IMR-90 (cell line): ENCODE results near the gene NR5A1. TPM values are rescaled to one million over a fixed set of nuclear protein-coding genes. Genes with fewer than 3 reads are reported as not detected.

Source experiments
- ATAC-seq: fragments of 200-7000 bp; cut with Tn5 transposase; 2 replicates; pipeline ENCODE4 v1.9.1; 2020; ENCODE audit warnings: low read depth, mild to moderate bottlenecking, moderate library complexity
- BruUV-seq: library from RNA; stranded (reverse); fragments of 400-500 nt; replicated peaks from 2 replicates; lab custom pipeline; 2021; lab: Mats Ljungman, UMichigan
- CTCF ChIA-PET: fragments of 300-600 bp; formaldehyde crosslinking; extraction: SDS; loops from one replicate; lab custom pipeline; 2021; ENCODE audit warnings: antibody characterized with exemption; lab: Yijun Ruan, JAX
- POLR2A ChIA-PET: fragments of 300-600 bp; sonication (Branson Sonifier 250); formaldehyde crosslinking; loops from one replicate; lab custom pipeline; 2022; ENCODE audit warnings: antibody characterized with exemption; ENCODE audit not compliant: unreplicated experiment; lab: Charles Lee
- DNase-seq: peaks from one replicate; pipeline ENCODE4 v3.0.0; 2013
- H2AFZ ChIP-seq: replicated peaks from 2 replicates; pipeline ENCODE3; 2013; ENCODE audit warnings: low read length, mild to moderate bottlenecking; ENCODE audit not compliant: poor library complexity
- H2AK5ac ChIP-seq: 2 replicates; pipeline ENCODE4 v1.6.1; 2013; ENCODE audit warnings: low read depth, low read length, inconsistent platforms
- H2AK9ac ChIP-seq: replicated peaks from 2 replicates; pipeline ENCODE3; 2013; ENCODE audit warnings: mild to moderate bottlenecking, low read depth, low read length, moderate library complexity; ENCODE audit not compliant: poor library complexity
- H2BK120ac ChIP-seq: 2 replicates; pipeline ENCODE4 v1.6.1; 2013; ENCODE audit warnings: low read depth, low read length, inconsistent platforms
- H2BK15ac ChIP-seq: 3 replicates; pipeline ENCODE4 v1.6.1; 2013; ENCODE audit warnings: low read depth, low read length, inconsistent platforms
- H2BK20ac ChIP-seq: 2 replicates; pipeline ENCODE4 v1.6.1; 2013; ENCODE audit warnings: low read depth, mild to moderate bottlenecking, inconsistent platforms, low read length, moderate library complexity
- H2BK5ac ChIP-seq: 2 replicates; pipeline ENCODE4 v1.6.1; 2013; ENCODE audit warnings: mild to moderate bottlenecking, low read depth, low read length, inconsistent platforms; ENCODE audit not compliant: poor library complexity, severe bottlenecking
- H3K14ac ChIP-seq: replicated peaks from 2 replicates; pipeline ENCODE4 v1.6.1; 2013; ENCODE audit warnings: low read depth, low read length, inconsistent platforms
- H3K18ac ChIP-seq: 2 replicates; pipeline ENCODE4 v1.6.1; 2013; ENCODE audit warnings: low read depth, low read length, control low read depth
- H3K23ac ChIP-seq: 2 replicates; pipeline ENCODE4 v1.6.1; 2013; ENCODE audit warnings: low read depth, low read length, inconsistent platforms
- H3K27ac ChIP-seq: 2 replicates; pipeline ENCODE4 v1.5.1; 2013; ENCODE audit warnings: mild to moderate bottlenecking, control low read depth, low read length; ENCODE audit not compliant: insufficient read depth
- H3K27me3 ChIP-seq: 2 replicates; pipeline ENCODE4 v1.6.1; 2013; ENCODE audit warnings: low read length; ENCODE audit not compliant: control insufficient read depth, insufficient read depth
- H3K36me3 ChIP-seq: 2 replicates; pipeline ENCODE4 v1.6.1; 2013; ENCODE audit warnings: low read length, mixed read lengths; ENCODE audit not compliant: control insufficient read depth, insufficient read depth
- H3K4ac ChIP-seq: 2 replicates; pipeline ENCODE4 v1.6.1; 2013; ENCODE audit warnings: low read depth, low read length, inconsistent platforms
- H3K4me1 ChIP-seq: 2 replicates; pipeline ENCODE4 v1.6.1; 2013; ENCODE audit warnings: low read length, mixed read lengths; ENCODE audit not compliant: control insufficient read depth, insufficient read depth
- H3K4me2 ChIP-seq: 2 replicates; pipeline ENCODE4 v1.6.1; 2013; ENCODE audit warnings: low read depth, mild to moderate bottlenecking, control low read depth, low read length, moderate library complexity
- H3K4me3 ChIP-seq: 2 replicates; pipeline ENCODE4 v1.5.1; 2013; ENCODE audit warnings: low read depth, mild to moderate bottlenecking, control low read depth, low read length, moderate library complexity; ENCODE audit not compliant: insufficient read depth
- H3K56ac ChIP-seq: 2 replicates; pipeline ENCODE4 v1.6.1; 2013; ENCODE audit warnings: low read length, inconsistent platforms; ENCODE audit not compliant: insufficient read depth; ENCODE audit errors: extremely low read depth
- H3K79me1 ChIP-seq, 2 experiments: 2 replicates each; pipeline ENCODE4 v1.6.1; 2013; ENCODE audit warnings: low read length in 2 of 2, inconsistent platforms in 1 of 2, low read depth in 1 of 2
- H3K9ac ChIP-seq: 2 replicates; pipeline ENCODE4 v1.6.1; 2013; ENCODE audit warnings: low read depth, low read length, control low read depth
- H3K9me1 ChIP-seq: 2 replicates; pipeline ENCODE4 v1.6.1; 2013; ENCODE audit warnings: low read length, inconsistent platforms; ENCODE audit not compliant: insufficient read depth
- H3K9me3 ChIP-seq: 2 replicates; pipeline ENCODE4 v1.6.1; 2013; ENCODE audit warnings: low read length; ENCODE audit not compliant: control insufficient read depth, insufficient read depth
- H4K20me1 ChIP-seq: 2 replicates; pipeline ENCODE4 v1.6.1; 2013; ENCODE audit warnings: low read length, inconsistent platforms; ENCODE audit not compliant: insufficient read depth
- H4K5ac ChIP-seq: 2 replicates; pipeline ENCODE4 v1.6.1; 2013; ENCODE audit warnings: mild to moderate bottlenecking, low read depth, low read length, control low read depth
- H4K8ac ChIP-seq, 2 experiments: 2 replicates each; pipeline ENCODE4 v1.6.1; 2013; ENCODE audit warnings: low read depth in 2 of 2, low read length in 2 of 2, control low read depth in 1 of 2, inconsistent platforms in 1 of 2
- H4K91ac ChIP-seq: 2 replicates; pipeline ENCODE4 v1.6.1; 2013; ENCODE audit warnings: low read depth, low read length, inconsistent platforms; ENCODE audit not compliant: insufficient read depth
- BHLHE40 ChIP-seq: fragments of 150-350 bp; IDR thresholded peaks from 2 replicates; pipeline ENCODE4 v1.6.1; 2016; ENCODE audit warnings: mild to moderate bottlenecking, low read depth, low read length
- CEBPB ChIP-seq: IDR thresholded peaks from 2 replicates; pipeline ENCODE4 v1.6.1; 2012; ENCODE audit warnings: low read depth, low read length, improper control_type of control experiment
- CHD1 ChIP-seq: IDR thresholded peaks from 2 replicates; pipeline ENCODE4 v1.6.1; 2012; ENCODE audit warnings: low read depth, low read length, improper control_type of control experiment
- FOS ChIP-seq: fragments of 150-350 bp; IDR thresholded peaks from 2 replicates; pipeline ENCODE4 v1.6.1; 2016; ENCODE audit warnings: low read depth, low read length
- MAFK ChIP-seq: IDR thresholded peaks from 2 replicates; pipeline ENCODE4 v1.6.1; 2012; ENCODE audit warnings: low read depth, low read length, improper control_type of control experiment
- MAZ ChIP-seq: IDR thresholded peaks from 2 replicates; pipeline ENCODE4 v1.6.1; 2012; ENCODE audit warnings: low read depth, mild to moderate bottlenecking, low read length, improper control_type of control experiment, moderate library complexity, borderline replicate concordance
- MXI1 ChIP-seq: IDR thresholded peaks from 2 replicates; pipeline ENCODE4 v1.6.1; 2012; ENCODE audit warnings: low read depth, mild to moderate bottlenecking, low read length, moderate library complexity, borderline replicate concordance
- NFE2L2 ChIP-seq: fragments of 150-350 bp; IDR thresholded peaks from 2 replicates; pipeline ENCODE4 v1.6.1; 2016; ENCODE audit warnings: low read depth, mild to moderate bottlenecking, low read length
- POLR2A ChIP-seq: IDR thresholded peaks from 2 replicates; pipeline ENCODE4 v1.6.1; 2012; ENCODE audit warnings: mild to moderate bottlenecking, low read depth, low read length
- RAD21 ChIP-seq: IDR thresholded peaks from 2 replicates; pipeline ENCODE4 v1.6.1; 2012; ENCODE audit warnings: low read length, improper control_type of control experiment
- RCOR1 ChIP-seq: IDR thresholded peaks from 2 replicates; pipeline ENCODE4 v1.6.1; 2012; ENCODE audit warnings: mild to moderate bottlenecking, low read length, improper control_type of control experiment; ENCODE audit not compliant: insufficient replicate concordance
- RFX5 ChIP-seq: IDR thresholded peaks from 2 replicates; pipeline ENCODE4 v1.8.0; 2012; ENCODE audit warnings: low read depth, mild to moderate bottlenecking, low read length, moderate library complexity
- SMC3 ChIP-seq: fragments of 150-350 bp; IDR thresholded peaks from 2 replicates; pipeline ENCODE4 v1.6.1; 2016; ENCODE audit warnings: low read depth, mild to moderate bottlenecking, antibody characterized with exemption, low read length, moderate library complexity
- WGBS, 2 experiments: methylation state at CpG; one replicate each; pipeline versions ENCODE4 v1.1.5 to v1.1.7; 2013; ENCODE audit warnings: missing lambda C conversion rate in 2 of 2; ENCODE audit not compliant: insufficient read length in 1 of 2; ENCODE audit errors: extremely low coverage in 2 of 2; 5-methylcytosine and 5-hydroxymethylcytosine counted together
- dilution Hi-C: fragments of 300-500 bp; cut with HindIII; formaldehyde crosslinking; loops from one replicate; pipeline ENCODE4 v1.14.3; 2018; ENCODE audit warnings: low sequenced_read_pairs; ENCODE audit not compliant: unreplicated experiment
- in situ Hi-C: fragments of 300-500 bp; cut with MboI; formaldehyde crosslinking; loops from 3 replicates; pipeline ENCODE4 v1.14.3; 2019; ENCODE audit warnings: low sequenced_read_pairs, inconsistent platforms, mixed read lengths
- intact Hi-C: fragments of 100-400 bp; cut with micrococcal nuclease; formaldehyde crosslinking; loops from 2 replicates; pipeline ENCODE4 v1.10.0; 2022
- polyA plus RNA-seq, 3 experiments: library from polyadenylated mRNA; depleted of rRNA; stranded (reverse); fragments of >200 nt; gene quantifications; 2 replicates each; pipeline ENCODE4 v1.2.3, GENCODE V29; 2012; ENCODE audit warnings: low replicate concordance in 1 of 3
- total RNA-seq: library from RNA; depleted of rRNA; stranded (reverse); fragments of >200 nt; gene quantifications from 2 replicates; pipeline ENCODE4 v1.2.3, GENCODE V29; 2012
- TF ChIP-seq, protein P1 (sequence below): conservative IDR thresholded peaks from 2 replicates; pipeline ENCODE4 v1.5.1; 2012; ENCODE audit warnings: mild to moderate bottlenecking, low read depth, low read length, improper control_type of control experiment
- TF ChIP-seq, protein P2 (sequence below): fragments of 150-350 bp; IDR thresholded peaks from 2 replicates; pipeline ENCODE4 v1.6.1; 2016; ENCODE audit warnings: low read depth, mild to moderate bottlenecking, low read length, moderate library complexity, borderline replicate concordance
- TF ChIP-seq, protein P3 (sequence below): fragments of 150-350 bp; IDR thresholded peaks from 2 replicates; pipeline ENCODE4 v1.6.1; 2017; ENCODE audit warnings: mild to moderate bottlenecking, antibody characterized with exemption, low read length, low read depth

The NR5A1 gene
- total and polyA plus RNA-seq, 2 of the 4 experiments (the other 2 are of a cell fraction): not detected

- peak overlapping the region; percentile 74; the same call in 1 of the 2 replicates for H2BK20ac ChIP-seq
- H4K91ac ChIP-seq: peak overlapping the region; percentile 92; the same call in 1 of the 2 replicates
- no peak for ATAC-seq
- peak overlapping the region; percentile 24; the same call in 2 of the 3 replicates for H2BK15ac ChIP-seq
- WGBS, 2 experiments: no CpG with 5 or more reads among the region's 3 CpGs
- H3K4me2 ChIP-seq: no peak overlapping the region
- H3K27me3 ChIP-seq: no peaks in the 10 kb centered on the region
- no peak overlapping the region for H3K56ac ChIP-seq
- no peaks in the 10 kb centered on the region for H3K9me3 ChIP-seq
- H3K18ac ChIP-seq: peak overlapping the region; percentile 27; the same call in 1 of the 2 replicates
- H2AK9ac ChIP-seq: no peak overlapping the region
- no TSS peak for BruUV-seq
- H4K5ac ChIP-seq: peak overlapping the region; percentile 50; the same call in 1 of the 2 replicates
- H3K14ac ChIP-seq: peak overlapping the region; percentile 43; the same call in 1 of the 2 replicates
- no peak overlapping the region; a peak in 1 of 4 replicates for H4K8ac ChIP-seq
- dilution Hi-C loops (no loop called here), intact Hi-C loops (no loop called here), in situ Hi-C loops (no loop called here)
- ChIA-PET POLR2A (no interaction called here), CTCF (interaction anchor here (0.6 to 0.9 kb wide), 2 partner anchors 62 to 390 kb away, joined by 3 to 4 read pairs; no protein-coding TSS in a partner anchor)
- peaks cover 14% of the 10 kb centered on the region for H3K9me1 ChIP-seq
- TF ChIP-seq MXI1 (no peak), BHLHE40 (no peak), MAZ (no peak), RCOR1 (no peak), CHD1 (no peak), CEBPB (no peak), RFX5 (no peak), MAFK (no peak), SMC3 (no peak), FOS (no peak), POLR2A (no peak), NFE2L2 (no peak), RAD21 (no peak)
- TF ChIP-seq, protein P1, sequence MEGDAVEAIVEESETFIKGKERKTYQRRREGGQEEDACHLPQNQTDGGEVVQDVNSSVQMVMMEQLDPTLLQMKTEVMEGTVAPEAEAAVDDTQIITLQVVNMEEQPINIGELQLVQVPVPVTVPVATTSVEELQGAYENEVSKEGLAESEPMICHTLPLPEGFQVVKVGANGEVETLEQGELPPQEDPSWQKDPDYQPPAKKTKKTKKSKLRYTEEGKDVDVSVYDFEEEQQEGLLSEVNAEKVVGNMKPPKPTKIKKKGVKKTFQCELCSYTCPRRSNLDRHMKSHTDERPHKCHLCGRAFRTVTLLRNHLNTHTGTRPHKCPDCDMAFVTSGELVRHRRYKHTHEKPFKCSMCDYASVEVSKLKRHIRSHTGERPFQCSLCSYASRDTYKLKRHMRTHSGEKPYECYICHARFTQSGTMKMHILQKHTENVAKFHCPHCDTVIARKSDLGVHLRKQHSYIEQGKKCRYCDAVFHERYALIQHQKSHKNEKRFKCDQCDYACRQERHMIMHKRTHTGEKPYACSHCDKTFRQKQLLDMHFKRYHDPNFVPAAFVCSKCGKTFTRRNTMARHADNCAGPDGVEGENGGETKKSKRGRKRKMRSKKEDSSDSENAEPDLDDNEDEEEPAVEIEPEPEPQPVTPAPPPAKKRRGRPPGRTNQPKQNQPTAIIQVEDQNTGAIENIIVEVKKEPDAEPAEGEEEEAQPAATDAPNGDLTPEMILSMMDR: no peak
- TF ChIP-seq, protein P2, sequence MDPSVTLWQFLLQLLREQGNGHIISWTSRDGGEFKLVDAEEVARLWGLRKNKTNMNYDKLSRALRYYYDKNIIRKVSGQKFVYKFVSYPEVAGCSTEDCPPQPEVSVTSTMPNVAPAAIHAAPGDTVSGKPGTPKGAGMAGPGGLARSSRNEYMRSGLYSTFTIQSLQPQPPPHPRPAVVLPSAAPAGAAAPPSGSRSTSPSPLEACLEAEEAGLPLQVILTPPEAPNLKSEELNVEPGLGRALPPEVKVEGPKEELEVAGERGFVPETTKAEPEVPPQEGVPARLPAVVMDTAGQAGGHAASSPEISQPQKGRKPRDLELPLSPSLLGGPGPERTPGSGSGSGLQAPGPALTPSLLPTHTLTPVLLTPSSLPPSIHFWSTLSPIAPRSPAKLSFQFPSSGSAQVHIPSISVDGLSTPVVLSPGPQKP: no peak
- TF ChIP-seq, protein P3, sequence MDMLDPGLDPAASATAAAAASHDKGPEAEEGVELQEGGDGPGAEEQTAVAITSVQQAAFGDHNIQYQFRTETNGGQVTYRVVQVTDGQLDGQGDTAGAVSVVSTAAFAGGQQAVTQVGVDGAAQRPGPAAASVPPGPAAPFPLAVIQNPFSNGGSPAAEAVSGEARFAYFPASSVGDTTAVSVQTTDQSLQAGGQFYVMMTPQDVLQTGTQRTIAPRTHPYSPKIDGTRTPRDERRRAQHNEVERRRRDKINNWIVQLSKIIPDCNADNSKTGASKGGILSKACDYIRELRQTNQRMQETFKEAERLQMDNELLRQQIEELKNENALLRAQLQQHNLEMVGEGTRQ: no peak
- no peak overlapping the region for H2AFZ ChIP-seq
- DNase-seq: no peak
- H3K79me1 ChIP-seq: no peaks in the 10 kb centered on the region
- H3K4me3 ChIP-seq: no peak overlapping the region
- H3K27ac ChIP-seq: no peak overlapping the region
- H2BK5ac ChIP-seq: no peak overlapping the region
- H3K4ac ChIP-seq: peak overlapping the region; percentile 49; the same call in 1 of the 2 replicates
- H3K4me1 ChIP-seq: peaks cover 16% of the 10 kb centered on the region
- H3K36me3 ChIP-seq: no peaks in the 10 kb centered on the region
- peak overlapping the region; percentile 88 for H2BK120ac ChIP-seq
- H4K20me1 ChIP-seq: no peaks in the 10 kb centered on the region
- peak overlapping the region; percentile 14; the same call in 1 of the 2 replicates for H3K23ac ChIP-seq
- peak overlapping the region; percentile 31; the same call in 1 of the 2 replicates for H2AK5ac ChIP-seq
- H3K9ac ChIP-seq: no peak overlapping the region
Observed at GRCh38 chr9:124555043-124555442, 47.8 kb upstream of the NR5A1 start.
